ENCODE measurements around the gene SLC25A30. TPM values are rescaled to one million over a fixed set of nuclear protein-coding genes. Genes with fewer than 3 reads are reported as not detected.

Gene SLC25A30
- total and polyA plus RNA-seq, 9 of the 15 experiments (the other 6 are each of a cell fraction or from before 2014, with no cell fraction given): 1.1 to 11.1 (median 5.6) TPM

DNA sequence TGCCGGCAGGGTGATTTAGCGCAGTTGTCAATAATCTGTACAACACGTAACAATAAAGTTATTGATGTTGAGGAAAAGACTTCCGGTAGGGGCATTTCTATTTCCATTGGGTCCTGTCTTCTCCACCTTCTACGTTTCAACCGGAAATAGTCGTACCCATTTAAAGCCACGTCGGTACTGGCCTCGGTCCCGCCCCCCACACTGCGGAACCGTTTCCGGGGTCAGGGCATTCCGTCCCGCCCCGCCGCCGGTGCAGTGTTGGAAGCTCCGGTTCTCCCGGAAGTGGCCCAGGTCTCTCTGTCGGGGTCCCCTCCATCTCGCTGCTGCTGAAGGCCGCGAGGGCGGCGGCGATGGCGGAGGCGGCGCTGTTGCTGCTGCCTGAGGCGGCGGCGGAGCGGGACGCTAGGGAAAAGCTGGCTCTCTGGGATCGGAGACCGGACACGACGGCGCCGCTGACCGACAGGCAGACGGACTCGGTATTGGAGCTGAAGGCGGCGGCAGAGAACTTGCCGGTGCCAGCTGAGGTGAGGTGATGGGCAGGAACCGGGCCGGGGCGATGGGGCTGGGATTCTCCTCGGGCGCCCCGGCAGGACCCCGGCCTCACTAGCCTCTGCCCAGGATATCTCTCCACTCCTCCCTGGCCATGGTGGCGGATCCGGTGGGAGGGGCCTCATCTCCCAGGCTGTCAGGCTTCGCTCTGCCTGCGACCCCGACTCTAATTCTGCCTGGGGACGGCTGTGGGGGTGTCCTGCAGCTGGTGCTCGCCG is 46.7 kb upstream of the SLC25A30 start, which contains the start of gene COG3 (continued):
- no peak for TF ChIP-seq PTTG1 (tag; IDR thresholded peaks at IDR 0.05; ENCODE audit: low read depth)
- TF ChIP-seq ZKSCAN1 (IDR thresholded peaks at IDR 0.05; ENCODE audit: low read depth, low read length): peak; percentile 82
- TF ChIP-seq, protein P1, sequence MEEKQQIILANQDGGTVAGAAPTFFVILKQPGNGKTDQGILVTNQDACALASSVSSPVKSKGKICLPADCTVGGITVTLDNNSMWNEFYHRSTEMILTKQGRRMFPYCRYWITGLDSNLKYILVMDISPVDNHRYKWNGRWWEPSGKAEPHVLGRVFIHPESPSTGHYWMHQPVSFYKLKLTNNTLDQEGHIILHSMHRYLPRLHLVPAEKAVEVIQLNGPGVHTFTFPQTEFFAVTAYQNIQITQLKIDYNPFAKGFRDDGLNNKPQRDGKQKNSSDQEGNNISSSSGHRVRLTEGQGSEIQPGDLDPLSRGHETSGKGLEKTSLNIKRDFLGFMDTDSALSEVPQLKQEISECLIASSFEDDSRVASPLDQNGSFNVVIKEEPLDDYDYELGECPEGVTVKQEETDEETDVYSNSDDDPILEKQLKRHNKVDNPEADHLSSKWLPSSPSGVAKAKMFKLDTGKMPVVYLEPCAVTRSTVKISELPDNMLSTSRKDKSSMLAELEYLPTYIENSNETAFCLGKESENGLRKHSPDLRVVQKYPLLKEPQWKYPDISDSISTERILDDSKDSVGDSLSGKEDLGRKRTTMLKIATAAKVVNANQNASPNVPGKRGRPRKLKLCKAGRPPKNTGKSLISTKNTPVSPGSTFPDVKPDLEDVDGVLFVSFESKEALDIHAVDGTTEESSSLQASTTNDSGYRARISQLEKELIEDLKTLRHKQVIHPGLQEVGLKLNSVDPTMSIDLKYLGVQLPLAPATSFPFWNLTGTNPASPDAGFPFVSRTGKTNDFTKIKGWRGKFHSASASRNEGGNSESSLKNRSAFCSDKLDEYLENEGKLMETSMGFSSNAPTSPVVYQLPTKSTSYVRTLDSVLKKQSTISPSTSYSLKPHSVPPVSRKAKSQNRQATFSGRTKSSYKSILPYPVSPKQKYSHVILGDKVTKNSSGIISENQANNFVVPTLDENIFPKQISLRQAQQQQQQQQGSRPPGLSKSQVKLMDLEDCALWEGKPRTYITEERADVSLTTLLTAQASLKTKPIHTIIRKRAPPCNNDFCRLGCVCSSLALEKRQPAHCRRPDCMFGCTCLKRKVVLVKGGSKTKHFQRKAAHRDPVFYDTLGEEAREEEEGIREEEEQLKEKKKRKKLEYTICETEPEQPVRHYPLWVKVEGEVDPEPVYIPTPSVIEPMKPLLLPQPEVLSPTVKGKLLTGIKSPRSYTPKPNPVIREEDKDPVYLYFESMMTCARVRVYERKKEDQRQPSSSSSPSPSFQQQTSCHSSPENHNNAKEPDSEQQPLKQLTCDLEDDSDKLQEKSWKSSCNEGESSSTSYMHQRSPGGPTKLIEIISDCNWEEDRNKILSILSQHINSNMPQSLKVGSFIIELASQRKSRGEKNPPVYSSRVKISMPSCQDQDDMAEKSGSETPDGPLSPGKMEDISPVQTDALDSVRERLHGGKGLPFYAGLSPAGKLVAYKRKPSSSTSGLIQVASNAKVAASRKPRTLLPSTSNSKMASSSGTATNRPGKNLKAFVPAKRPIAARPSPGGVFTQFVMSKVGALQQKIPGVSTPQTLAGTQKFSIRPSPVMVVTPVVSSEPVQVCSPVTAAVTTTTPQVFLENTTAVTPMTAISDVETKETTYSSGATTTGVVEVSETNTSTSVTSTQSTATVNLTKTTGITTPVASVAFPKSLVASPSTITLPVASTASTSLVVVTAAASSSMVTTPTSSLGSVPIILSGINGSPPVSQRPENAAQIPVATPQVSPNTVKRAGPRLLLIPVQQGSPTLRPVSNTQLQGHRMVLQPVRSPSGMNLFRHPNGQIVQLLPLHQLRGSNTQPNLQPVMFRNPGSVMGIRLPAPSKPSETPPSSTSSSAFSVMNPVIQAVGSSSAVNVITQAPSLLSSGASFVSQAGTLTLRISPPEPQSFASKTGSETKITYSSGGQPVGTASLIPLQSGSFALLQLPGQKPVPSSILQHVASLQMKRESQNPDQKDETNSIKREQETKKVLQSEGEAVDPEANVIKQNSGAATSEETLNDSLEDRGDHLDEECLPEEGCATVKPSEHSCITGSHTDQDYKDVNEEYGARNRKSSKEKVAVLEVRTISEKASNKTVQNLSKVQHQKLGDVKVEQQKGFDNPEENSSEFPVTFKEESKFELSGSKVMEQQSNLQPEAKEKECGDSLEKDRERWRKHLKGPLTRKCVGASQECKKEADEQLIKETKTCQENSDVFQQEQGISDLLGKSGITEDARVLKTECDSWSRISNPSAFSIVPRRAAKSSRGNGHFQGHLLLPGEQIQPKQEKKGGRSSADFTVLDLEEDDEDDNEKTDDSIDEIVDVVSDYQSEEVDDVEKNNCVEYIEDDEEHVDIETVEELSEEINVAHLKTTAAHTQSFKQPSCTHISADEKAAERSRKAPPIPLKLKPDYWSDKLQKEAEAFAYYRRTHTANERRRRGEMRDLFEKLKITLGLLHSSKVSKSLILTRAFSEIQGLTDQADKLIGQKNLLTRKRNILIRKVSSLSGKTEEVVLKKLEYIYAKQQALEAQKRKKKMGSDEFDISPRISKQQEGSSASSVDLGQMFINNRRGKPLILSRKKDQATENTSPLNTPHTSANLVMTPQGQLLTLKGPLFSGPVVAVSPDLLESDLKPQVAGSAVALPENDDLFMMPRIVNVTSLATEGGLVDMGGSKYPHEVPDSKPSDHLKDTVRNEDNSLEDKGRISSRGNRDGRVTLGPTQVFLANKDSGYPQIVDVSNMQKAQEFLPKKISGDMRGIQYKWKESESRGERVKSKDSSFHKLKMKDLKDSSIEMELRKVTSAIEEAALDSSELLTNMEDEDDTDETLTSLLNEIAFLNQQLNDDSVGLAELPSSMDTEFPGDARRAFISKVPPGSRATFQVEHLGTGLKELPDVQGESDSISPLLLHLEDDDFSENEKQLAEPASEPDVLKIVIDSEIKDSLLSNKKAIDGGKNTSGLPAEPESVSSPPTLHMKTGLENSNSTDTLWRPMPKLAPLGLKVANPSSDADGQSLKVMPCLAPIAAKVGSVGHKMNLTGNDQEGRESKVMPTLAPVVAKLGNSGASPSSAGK (IDR thresholded peaks at IDR 0.05): no peak; the same call in 1 of the 2 replicates
- TF ChIP-seq, protein P2, sequence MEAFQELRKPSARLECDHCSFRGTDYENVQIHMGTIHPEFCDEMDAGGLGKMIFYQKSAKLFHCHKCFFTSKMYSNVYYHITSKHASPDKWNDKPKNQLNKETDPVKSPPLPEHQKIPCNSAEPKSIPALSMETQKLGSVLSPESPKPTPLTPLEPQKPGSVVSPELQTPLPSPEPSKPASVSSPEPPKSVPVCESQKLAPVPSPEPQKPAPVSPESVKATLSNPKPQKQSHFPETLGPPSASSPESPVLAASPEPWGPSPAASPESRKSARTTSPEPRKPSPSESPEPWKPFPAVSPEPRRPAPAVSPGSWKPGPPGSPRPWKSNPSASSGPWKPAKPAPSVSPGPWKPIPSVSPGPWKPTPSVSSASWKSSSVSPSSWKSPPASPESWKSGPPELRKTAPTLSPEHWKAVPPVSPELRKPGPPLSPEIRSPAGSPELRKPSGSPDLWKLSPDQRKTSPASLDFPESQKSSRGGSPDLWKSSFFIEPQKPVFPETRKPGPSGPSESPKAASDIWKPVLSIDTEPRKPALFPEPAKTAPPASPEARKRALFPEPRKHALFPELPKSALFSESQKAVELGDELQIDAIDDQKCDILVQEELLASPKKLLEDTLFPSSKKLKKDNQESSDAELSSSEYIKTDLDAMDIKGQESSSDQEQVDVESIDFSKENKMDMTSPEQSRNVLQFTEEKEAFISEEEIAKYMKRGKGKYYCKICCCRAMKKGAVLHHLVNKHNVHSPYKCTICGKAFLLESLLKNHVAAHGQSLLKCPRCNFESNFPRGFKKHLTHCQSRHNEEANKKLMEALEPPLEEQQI (IDR thresholded peaks at IDR 0.05): no peak
- no peak for TF ChIP-seq HEY1 (CRISPR knock-in tag; IDR thresholded peaks at IDR 0.05; ENCODE audit: borderline replicate concordance)
- no peak for TF ChIP-seq PRPF4 (IDR thresholded peaks at IDR 0.05; ENCODE audit: insufficient read depth, low read depth, low read length, poor library complexity, severe bottlenecking)
- TF ChIP-seq KDM4B (IDR thresholded peaks at IDR 0.05; ENCODE audit: borderline replicate concordance in 2 of 2, low read depth in 1 of 2): peak in 1 of 2 experiments; percentile 82; a peak in 1 of 4 replicates
- TF ChIP-seq HNRNPUL1 (IDR thresholded peaks at IDR 0.05; ENCODE audit: low read length): no peak
- no peak for TF ChIP-seq ZNF436 (CRISPR knock-in tag; IDR thresholded peaks at IDR 0.05)
- no peak for TF ChIP-seq CEBPB (tag; IDR thresholded peaks at IDR 0.05)
- TF ChIP-seq, protein P3, sequence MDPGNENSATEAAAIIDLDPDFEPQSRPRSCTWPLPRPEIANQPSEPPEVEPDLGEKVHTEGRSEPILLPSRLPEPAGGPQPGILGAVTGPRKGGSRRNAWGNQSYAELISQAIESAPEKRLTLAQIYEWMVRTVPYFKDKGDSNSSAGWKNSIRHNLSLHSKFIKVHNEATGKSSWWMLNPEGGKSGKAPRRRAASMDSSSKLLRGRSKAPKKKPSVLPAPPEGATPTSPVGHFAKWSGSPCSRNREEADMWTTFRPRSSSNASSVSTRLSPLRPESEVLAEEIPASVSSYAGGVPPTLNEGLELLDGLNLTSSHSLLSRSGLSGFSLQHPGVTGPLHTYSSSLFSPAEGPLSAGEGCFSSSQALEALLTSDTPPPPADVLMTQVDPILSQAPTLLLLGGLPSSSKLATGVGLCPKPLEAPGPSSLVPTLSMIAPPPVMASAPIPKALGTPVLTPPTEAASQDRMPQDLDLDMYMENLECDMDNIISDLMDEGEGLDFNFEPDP (CRISPR knock-in tag; IDR thresholded peaks at IDR 0.05): no peak
- no peak for TF ChIP-seq PHF21A (IDR thresholded peaks at IDR 0.05; ENCODE audit: borderline replicate concordance, low read depth)

Data from K562 (cell line).